Upper lobe of left lung (tissue), 4 donors: ENCODE results near the gene DCTN2.

Experiments
- POLR2A ChIP-seq, 4 donors: fragments of 450-650 bp; IDR thresholded peaks; one replicate each; pipeline ENCODE4 v1.5.1; 2016 to 2017; ENCODE audit warnings: antibody characterized with exemption in 4 of 4, mild to moderate bottlenecking in 2 of 4
- TF ChIP-seq, protein P1 (sequence below), 6 experiments: fragments of 450-650 bp in 4 of 6; fragments of 200-600 bp in 2 of 6; sonication (generic) in 2 of 6; IDR thresholded peaks; one replicate each; pipeline ENCODE4 v1.5.1; 2016 to 2019; ENCODE audit warnings: antibody characterized with exemption in 6 of 6

GRCh38 chr12:57527184-57527583 lies 19.8 kb downstream of the DCTN2 start:
- TF ChIP-seq, protein P1, sequence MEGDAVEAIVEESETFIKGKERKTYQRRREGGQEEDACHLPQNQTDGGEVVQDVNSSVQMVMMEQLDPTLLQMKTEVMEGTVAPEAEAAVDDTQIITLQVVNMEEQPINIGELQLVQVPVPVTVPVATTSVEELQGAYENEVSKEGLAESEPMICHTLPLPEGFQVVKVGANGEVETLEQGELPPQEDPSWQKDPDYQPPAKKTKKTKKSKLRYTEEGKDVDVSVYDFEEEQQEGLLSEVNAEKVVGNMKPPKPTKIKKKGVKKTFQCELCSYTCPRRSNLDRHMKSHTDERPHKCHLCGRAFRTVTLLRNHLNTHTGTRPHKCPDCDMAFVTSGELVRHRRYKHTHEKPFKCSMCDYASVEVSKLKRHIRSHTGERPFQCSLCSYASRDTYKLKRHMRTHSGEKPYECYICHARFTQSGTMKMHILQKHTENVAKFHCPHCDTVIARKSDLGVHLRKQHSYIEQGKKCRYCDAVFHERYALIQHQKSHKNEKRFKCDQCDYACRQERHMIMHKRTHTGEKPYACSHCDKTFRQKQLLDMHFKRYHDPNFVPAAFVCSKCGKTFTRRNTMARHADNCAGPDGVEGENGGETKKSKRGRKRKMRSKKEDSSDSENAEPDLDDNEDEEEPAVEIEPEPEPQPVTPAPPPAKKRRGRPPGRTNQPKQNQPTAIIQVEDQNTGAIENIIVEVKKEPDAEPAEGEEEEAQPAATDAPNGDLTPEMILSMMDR (IDR thresholded peaks at IDR 0.05) = no peak
- no peak for TF ChIP-seq POLR2A (IDR thresholded peaks at IDR 0.05)
